HG02870 (cell line): Measurements from ENCODE around the gene AP3D1.
"Not testable (repeated sequence)": the region's sequence is repeated elsewhere in the genome, so short reads cannot be mapped to it uniquely, and the experiment has no call there.

Source experiments
- ATAC-seq: cut with Tn5 transposase; IDR thresholded peaks from one replicate; pipeline ENCODE4 v1.9.1; 2021; ENCODE audit warnings: mild to moderate bottlenecking, moderate library complexity; ENCODE audit not compliant: unreplicated experiment

Gene AP3D1

DNA sequence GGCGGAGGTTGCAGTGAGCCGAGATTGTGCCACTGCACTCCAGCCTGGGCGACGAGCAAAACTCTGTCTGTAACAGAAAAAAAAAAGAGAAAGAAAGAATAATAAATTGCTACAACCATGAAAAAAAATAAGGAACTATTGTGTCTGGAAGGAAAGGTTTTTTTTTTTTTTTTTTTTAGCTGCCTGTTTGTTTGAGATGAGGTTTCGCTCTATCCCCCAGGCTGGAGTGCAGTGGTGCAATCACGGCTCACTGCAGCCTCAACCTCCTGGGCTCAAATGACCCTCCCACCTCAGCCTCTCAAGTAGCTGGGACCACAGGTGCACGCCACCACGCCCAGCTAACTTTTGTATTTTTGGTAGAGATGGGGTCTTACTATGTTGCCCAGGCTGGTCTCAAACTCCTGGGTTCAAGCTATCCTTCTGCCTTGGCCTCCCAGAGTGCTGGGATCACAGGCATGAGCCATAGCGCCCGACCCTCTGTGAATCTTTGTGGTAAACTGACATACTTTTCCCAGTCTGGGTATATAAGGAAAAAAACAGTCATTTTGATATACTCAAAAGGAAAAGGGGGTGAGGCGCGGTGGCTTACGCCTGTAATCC, 59.3 kb downstream of the AP3D1 start:
- ATAC-seq, result not testable (repeated sequence)

DNA sequence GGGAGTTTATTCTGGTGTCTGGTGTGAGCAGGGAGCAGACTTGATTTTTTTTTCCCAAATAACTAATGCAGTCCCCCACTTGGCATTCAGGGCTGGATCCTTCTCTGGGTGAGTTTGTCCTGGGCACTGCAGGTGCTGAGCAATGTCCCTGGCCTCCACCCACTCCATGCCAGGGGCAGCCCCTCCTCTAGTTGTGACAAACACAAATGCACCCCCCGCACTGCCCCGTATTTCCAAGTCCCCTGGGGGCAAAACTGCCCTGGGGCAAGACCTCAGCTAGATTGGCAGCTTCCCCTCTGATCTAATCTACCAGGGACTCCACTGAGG, 61.7 kb downstream of the AP3D1 start:
- no peak for ATAC-seq

GRCh38 chr19:2089001-2089711, 62.2 kb downstream of the AP3D1 start:
- no peak for ATAC-seq

- ATAC-seq, result no peak
Observed at GRCh38 chr19:2087621-2088100, 63.7 kb downstream of the AP3D1 start.

GRCh38 chr19:2086695-2087620, 64.4 kb downstream of the AP3D1 start:
- ATAC-seq, result not testable (repeated sequence)

DNA sequence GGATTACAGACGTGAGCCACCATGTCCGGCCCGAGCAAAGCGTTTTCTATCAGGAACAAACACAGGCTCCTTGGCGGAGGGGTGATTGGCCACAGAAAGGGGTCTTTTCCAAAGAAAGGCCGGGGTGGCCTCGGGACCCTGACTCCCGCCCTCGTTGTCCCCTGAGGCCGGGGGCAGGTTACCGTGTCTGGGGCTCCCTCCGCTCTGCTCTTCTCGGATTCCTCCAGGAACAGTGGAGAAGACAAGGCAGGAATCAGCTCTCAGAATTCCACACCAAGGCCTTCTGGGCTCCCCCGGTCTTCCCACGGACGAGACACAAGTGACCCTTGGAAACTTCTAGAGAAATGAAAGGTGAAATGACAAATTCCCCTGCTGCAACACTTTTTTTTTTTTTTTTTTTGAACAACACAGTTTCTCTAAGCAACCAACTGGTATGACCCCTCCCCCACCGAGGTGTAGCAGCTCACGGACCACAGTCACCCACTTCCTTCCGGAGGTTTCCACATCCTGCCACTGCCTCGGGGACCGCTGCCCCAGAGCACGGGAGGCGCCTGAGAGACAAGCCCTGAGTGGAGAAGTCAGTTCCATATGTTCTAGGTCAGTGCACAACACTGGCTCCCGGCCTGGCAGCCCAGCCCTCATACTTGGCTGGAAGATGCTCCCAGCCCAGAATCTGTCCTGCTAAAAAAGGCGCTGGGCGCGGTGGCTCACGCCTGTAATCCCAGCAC, 66.2 kb downstream of the AP3D1 start:
- peak; percentile 39 for ATAC-seq

GRCh38 chr19:2083174-2083854, 68.1 kb downstream of the AP3D1 start:
- ATAC-seq, result no peak

GRCh38 chr19:2081873-2082810, 69.2 kb downstream of the AP3D1 start:
- no peak for ATAC-seq

- ATAC-seq, result no peak
Observed at GRCh38 chr19:2080336-2080988, 70.9 kb downstream of the AP3D1 start.

DNA sequence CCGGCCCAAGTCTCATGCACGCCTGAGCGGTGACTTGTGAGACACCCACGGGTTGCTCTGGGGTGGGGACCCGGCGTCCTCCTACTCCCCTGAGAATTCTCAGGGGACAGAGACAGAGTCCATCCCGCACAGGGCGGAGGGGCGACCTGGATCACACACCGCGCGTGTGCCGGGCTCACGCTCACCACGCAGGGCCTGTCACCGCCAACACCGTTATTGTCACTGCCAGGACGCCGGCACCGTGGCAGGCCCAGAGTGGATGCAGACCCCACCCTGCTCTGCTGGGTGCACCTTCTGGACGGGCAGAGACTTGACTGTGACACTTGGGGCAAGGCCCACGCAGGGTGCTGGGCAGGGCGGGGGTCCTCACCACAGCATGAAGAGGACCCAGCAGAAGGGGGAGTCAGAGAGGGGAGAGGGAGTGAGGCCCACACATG, 71.5 kb downstream of the AP3D1 start:
- no peak for ATAC-seq

DNA sequence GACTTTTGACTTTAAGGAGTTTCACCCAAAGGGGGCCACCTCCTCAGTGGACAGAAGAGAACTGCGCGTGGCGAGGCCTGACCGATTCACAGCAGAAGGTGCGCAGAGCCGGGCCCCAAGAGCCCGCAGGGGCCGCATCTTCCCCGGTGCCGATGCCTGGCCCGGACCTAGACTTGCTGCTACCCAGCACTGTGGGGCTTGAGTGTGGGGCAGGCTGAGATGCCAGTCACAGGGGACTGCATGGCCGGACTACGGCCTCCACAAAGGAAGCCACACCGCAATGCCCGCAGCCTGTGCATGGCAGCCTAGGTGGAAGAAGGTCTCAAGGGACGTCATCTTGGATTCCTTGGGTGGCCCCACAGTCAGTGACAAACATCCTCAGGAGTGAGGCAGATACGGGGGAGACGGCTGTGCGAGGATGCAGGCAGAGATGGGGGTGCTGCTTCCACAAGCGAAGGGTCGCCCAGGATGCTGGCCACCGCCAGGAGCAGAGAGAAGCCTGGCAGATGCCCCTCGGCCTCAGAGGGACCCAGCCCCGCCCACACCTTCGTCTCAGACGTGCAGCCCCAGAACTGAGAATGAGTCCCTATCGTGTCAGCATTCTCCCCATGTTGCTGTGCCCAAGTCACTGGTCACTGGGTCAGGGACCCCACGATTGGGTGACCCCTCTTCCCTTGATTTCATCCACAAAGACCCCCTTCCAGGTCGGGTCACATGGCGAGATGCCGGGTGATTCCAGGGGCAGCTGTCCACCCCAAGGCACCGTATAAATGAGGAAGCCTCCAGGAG, 72.1 kb downstream of the AP3D1 start:
- ATAC-seq, result no peak

DNA sequence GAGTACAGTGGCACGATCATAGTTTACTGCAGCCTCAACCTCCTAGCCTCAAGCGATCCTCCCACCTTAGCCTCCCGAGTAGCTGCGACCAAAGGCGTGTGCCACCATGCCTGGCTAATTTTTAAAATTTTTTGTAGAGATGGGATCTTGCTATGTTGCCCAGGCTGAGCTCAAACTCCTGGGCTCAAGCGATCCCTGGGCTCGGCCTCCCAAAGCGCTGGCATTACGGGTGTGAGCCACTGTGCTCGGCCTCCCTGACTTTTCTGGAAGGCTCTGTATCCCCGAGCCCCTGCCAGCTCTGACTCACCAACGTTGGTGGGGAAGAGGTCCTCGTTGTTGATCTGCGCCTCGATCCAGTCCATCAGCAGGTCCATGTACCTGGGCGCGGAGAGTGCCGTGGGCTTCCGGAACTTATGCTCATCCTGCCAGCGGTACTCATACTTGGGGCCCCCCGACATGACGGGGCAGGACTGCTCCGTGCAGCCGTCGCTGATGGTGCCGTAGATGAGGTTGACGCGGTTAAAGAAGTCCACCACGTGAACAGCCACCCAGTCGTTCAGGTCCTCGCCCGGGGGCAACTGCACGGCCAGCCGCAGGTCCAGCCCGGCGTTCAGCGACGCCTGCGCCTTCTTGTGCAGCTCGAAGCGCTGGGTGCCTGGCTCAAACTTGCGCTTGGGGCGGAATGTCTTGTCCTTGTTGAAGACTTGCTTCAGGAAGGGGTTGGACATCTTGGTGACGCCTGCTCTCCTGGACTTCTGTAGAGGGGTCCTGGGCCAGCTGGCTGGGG, 73.3 kb downstream of the AP3D1 start:
- no peak for ATAC-seq

DNA sequence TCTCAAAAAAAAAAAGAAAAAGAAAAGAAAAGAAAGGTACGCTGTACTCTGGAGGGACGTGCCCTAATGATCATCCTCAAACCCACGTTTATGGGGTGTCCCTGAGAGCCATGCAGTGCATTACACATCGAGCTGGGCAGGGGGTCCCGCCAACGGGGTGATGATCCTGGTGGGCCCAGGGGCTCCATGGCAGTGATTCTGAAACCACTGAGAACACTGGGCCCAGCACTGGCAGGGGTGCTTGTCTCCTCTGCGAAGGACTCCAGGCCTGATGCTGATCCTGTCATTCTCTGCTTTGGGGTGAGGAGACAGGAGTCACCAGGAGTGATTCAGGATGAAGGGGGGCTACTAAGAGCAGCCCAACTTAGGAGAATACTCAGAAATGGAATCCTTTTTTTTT, 74.0 kb downstream of the AP3D1 start:
- no peak for ATAC-seq

- ATAC-seq, result no peak
Observed at GRCh38 chr19:2076526-2076944, 74.8 kb downstream of the AP3D1 start.

DNA sequence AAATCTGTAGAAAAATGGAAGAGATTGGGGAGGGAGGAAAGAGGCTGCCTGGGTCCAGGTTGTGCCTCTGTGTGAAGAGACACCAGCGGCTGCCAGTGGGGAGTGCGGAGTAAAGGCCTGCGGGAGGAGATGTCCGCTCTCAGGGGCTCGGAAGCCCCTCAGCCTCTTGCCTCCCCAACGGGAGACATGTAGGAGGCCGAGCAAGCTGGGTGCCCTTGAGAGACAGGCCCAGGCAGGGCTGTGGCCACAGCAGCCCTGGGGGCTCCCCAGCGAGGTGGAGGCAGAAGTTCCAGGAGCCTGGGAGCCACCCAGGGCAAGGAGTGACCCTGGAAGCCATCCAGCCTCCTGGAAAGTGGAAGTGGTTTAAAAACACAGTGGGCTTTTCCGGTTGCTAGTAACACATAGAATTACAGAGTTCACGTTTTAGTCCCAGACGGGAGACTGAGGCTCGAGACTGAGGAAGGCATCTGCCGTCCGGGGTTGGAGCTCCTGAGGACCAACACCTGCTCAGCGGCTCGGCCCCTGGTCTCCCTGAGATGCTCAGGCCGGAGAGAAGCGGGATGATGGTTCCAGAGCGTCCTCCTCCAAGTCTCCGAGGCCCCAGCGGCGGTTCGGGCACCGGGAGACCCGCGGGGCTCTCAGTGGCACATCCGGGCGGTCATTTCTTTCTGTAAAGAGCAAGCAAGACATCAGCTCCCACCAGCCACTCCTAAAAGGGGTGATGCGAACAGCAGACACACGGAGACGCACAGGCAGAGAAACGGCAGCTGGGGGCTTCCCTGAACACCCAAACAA, 78.4 kb downstream of the AP3D1 start:
- ATAC-seq, result no peak

DNA sequence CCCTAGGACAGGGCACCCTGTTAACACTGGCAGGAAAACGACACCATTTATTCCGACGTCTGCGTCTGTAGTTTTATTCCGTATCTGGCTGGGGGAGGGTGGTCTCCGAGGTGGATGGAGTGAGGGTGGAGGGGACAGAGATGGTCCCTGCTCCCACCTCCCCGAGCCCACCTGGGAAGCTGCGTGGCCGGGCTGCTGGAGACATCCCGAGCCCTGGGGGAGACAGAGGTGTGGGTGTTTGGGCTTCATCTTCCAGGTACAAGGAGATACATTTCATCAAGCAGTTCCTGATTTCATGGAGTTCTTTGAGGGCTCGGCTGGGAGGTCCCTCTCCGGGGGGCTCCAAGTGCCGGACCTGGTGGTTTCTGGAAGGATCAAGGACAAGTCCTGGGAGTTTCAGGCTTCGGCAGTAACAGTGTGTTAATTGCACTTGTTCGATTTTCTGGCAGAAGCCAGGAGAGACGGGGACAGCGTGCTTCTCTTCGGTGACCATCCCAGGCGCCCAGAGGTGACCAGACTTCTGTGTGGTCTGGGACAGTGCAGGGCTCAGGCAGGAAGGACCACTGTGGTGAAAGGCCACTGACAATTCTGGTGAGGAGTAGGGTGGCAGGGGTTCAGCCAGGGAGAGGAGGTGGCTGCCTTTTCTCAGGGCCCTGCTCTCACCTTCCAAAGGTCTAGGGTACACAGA, 80.2 kb downstream of the AP3D1 start:
- ATAC-seq, result no peak
